ENCODE measurements around the gene PCGF5. TPM values are rescaled to one million over a fixed set of nuclear protein-coding genes. Genes with fewer than 3 reads are reported as not detected.

Gene PCGF5
- total and polyA plus RNA-seq, 10 of the 15 experiments (the other 5 are each of a cell fraction or from before 2014, with no cell fraction given), result 33.2 to 79.7 (median 50.7) TPM

GRCh38 chr10:91296471-91296870, 76.0 kb downstream of the PCGF5 start (continued):
- TF ChIP-seq ZBTB11 (CRISPR knock-in tag; IDR thresholded peaks at IDR 0.05) (no peak), GATAD2B (conservative IDR thresholded peaks at IDR 0.05; ENCODE audit: low read depth) (no peak), ZNF384 (IDR thresholded peaks at IDR 0.05; ENCODE audit: borderline replicate concordance, low read depth, low read length) (peak; percentile 89), NKRF (conservative IDR thresholded peaks at IDR 0.05) (no peak), STAT1 (conservative IDR thresholded peaks at IDR 0.05) (no peak)
- TF ChIP-seq, protein P1, sequence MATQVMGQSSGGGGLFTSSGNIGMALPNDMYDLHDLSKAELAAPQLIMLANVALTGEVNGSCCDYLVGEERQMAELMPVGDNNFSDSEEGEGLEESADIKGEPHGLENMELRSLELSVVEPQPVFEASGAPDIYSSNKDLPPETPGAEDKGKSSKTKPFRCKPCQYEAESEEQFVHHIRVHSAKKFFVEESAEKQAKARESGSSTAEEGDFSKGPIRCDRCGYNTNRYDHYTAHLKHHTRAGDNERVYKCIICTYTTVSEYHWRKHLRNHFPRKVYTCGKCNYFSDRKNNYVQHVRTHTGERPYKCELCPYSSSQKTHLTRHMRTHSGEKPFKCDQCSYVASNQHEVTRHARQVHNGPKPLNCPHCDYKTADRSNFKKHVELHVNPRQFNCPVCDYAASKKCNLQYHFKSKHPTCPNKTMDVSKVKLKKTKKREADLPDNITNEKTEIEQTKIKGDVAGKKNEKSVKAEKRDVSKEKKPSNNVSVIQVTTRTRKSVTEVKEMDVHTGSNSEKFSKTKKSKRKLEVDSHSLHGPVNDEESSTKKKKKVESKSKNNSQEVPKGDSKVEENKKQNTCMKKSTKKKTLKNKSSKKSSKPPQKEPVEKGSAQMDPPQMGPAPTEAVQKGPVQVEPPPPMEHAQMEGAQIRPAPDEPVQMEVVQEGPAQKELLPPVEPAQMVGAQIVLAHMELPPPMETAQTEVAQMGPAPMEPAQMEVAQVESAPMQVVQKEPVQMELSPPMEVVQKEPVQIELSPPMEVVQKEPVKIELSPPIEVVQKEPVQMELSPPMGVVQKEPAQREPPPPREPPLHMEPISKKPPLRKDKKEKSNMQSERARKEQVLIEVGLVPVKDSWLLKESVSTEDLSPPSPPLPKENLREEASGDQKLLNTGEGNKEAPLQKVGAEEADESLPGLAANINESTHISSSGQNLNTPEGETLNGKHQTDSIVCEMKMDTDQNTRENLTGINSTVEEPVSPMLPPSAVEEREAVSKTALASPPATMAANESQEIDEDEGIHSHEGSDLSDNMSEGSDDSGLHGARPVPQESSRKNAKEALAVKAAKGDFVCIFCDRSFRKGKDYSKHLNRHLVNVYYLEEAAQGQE (IDR thresholded peaks at IDR 0.05; ENCODE audit: low read depth, low read length), result no peak

All from GM12878 (cell line).